TTC549 (cell line): ENCODE data around the gene GRIK4.

Source experiments
- FAIRE-seq: peaks from 2 replicates; lab custom pipeline; 2012; peaks lifted over from hg19 to GRCh38; lab: Jason Lieb, UNC

The GRIK4 gene

GRCh38 chr11:120548682-120549209 is 37.2 kb downstream of the GRIK4 start:
- no peak for FAIRE-seq

- no peak for FAIRE-seq
Measured at GRCh38 chr11:120549346-120549745, 37.8 kb downstream of the GRIK4 start.

- FAIRE-seq = no peak
Measured at GRCh38 chr11:120550007-120550406, 38.5 kb downstream of the GRIK4 start.

- FAIRE-seq = no peak
Measured at GRCh38 chr11:120551191-120551590, 39.6 kb downstream of the GRIK4 start.

- FAIRE-seq = no peak
Measured at GRCh38 chr11:120554766-120555432, 43.4 kb downstream of the GRIK4 start.

GRCh38 chr11:120555433-120555773 is 43.9 kb downstream of the GRIK4 start:
- FAIRE-seq = no peak

GRCh38 chr11:120556797-120557196 is 45.2 kb downstream of the GRIK4 start:
- no peak for FAIRE-seq

GRCh38 chr11:120558744-120559431 is 47.3 kb downstream of the GRIK4 start:
- FAIRE-seq = no peak

GRCh38 chr11:120561286-120561685 is 49.7 kb downstream of the GRIK4 start:
- FAIRE-seq = no peak

- no peak for FAIRE-seq
Measured at GRCh38 chr11:120562806-120563425, 51.4 kb downstream of the GRIK4 start.

GRCh38 chr11:120563703-120564572 is 52.4 kb downstream of the GRIK4 start:
- no peak for FAIRE-seq

GRCh38 chr11:120564573-120565311 is 53.2 kb downstream of the GRIK4 start:
- no peak for FAIRE-seq

GRCh38 chr11:120565466-120566155 is 54.1 kb downstream of the GRIK4 start:
- no peak for FAIRE-seq

GRCh38 chr11:120566176-120566575 is 54.6 kb downstream of the GRIK4 start:
- no peak for FAIRE-seq

GRCh38 chr11:120568572-120569307 is 57.2 kb downstream of the GRIK4 start:
- no peak for FAIRE-seq

- no peak for FAIRE-seq
Measured at GRCh38 chr11:120569861-120570260, 58.3 kb downstream of the GRIK4 start.

- FAIRE-seq = no peak
Measured at GRCh38 chr11:120571476-120571875, 59.9 kb downstream of the GRIK4 start.

GRCh38 chr11:120573756-120574354 is 62.3 kb downstream of the GRIK4 start:
- FAIRE-seq = no peak

- no peak for FAIRE-seq
Measured at GRCh38 chr11:120574876-120575275, 63.3 kb downstream of the GRIK4 start.

- FAIRE-seq = no peak
Measured at GRCh38 chr11:120575461-120575860, 63.9 kb downstream of the GRIK4 start.
